Neural progenitor cell (in vitro differentiated cells): ENCODE data around the gene THSD1.

Experiments used
- EZH2 ChIP-seq: fragments of 200-600 bp; sonication (generic); IDR thresholded peaks from 2 replicates; pipeline ENCODE4 v1.6.1; 2017; ENCODE audit warnings: antibody characterized with exemption, mild to moderate bottlenecking, moderate library complexity
- EZH2phosphoT487 ChIP-seq: fragments of 200-600 bp; sonication (generic); IDR thresholded peaks from 2 replicates; pipeline ENCODE4 v1.6.1; 2017; ENCODE audit warnings: antibody characterized with exemption
- TF ChIP-seq, protein P1 (sequence below): fragments of 200-600 bp; sonication (generic); IDR thresholded peaks from 2 replicates; pipeline ENCODE4 v1.5.1; 2017; ENCODE audit warnings: antibody characterized with exemption, mild to moderate bottlenecking

- TF ChIP-seq, protein P1, sequence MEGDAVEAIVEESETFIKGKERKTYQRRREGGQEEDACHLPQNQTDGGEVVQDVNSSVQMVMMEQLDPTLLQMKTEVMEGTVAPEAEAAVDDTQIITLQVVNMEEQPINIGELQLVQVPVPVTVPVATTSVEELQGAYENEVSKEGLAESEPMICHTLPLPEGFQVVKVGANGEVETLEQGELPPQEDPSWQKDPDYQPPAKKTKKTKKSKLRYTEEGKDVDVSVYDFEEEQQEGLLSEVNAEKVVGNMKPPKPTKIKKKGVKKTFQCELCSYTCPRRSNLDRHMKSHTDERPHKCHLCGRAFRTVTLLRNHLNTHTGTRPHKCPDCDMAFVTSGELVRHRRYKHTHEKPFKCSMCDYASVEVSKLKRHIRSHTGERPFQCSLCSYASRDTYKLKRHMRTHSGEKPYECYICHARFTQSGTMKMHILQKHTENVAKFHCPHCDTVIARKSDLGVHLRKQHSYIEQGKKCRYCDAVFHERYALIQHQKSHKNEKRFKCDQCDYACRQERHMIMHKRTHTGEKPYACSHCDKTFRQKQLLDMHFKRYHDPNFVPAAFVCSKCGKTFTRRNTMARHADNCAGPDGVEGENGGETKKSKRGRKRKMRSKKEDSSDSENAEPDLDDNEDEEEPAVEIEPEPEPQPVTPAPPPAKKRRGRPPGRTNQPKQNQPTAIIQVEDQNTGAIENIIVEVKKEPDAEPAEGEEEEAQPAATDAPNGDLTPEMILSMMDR: no peak
- TF ChIP-seq EZH2phosphoT487 (no peak), EZH2 (no peak)
Observed at GRCh38 chr13:52344108-52344507, 61.9 kb downstream of the THSD1 start.
